Loucy (cell line): ENCODE data around the gene SUMO1.

ENCODE experiments used
- CTCF ChIP-seq: fragments of 200-600 bp; sonication (generic); conservative IDR thresholded peaks from 2 replicates; pipeline ENCODE4 v1.5.1; 2014; ENCODE audit warnings: mild to moderate bottlenecking, antibody characterized with exemption, low read length
- EZH2phosphoT487 ChIP-seq: fragments of 200-600 bp; IDR thresholded peaks from 2 replicates; pipeline ENCODE4 v1.6.1; 2018; ENCODE audit warnings: antibody characterized with exemption, mild to moderate bottlenecking, moderate library complexity, borderline replicate concordance

GRCh38 chr2:202169131-202169530, 69.3 kb downstream of the SUMO1 start:
- TF ChIP-seq CTCF (no peak), EZH2phosphoT487 (no peak)
